ENCODE data around the gene CDK5RAP1. TPM values are rescaled to one million over a fixed set of nuclear protein-coding genes. Genes with fewer than 3 reads are reported as not detected.

Gene CDK5RAP1
- total RNA-seq, 1 donor from 2014 or later: 18.3 TPM

DNA sequence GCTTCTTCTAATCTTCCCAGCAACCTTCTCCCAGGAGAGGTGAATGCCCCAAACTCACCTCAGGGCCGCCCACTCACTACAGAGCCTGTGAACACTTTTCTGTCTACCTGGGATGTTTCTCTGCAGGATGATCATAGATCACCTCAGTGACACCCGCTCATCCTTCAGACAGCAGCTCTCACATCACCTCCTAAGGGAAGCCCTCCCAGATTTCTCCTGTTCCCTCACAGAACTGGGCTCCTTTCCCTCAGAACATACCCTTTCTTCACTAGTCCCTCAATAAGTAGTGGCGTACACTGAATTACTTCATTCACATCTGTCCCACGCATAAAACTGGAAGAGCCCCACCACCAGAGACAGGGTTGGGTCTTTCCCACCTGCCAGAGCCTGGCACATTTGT, 57.8 kb downstream of the CDK5RAP1 start:
- no peak for DNase-seq (ENCODE audit: missing footprints)
- ATAC-seq: no peak
- intact Hi-C loops (cut with DNase I): no loop called here

- no peak for ATAC-seq
- no peak for DNase-seq (ENCODE audit: missing footprints)
- intact Hi-C loops (cut with DNase I): no loop called here
These were observed 61.7 kb downstream of the CDK5RAP1 start for GRCh38 chr20:33339515-33340058.

- no peak for DNase-seq (ENCODE audit: missing footprints)
- intact Hi-C loops (cut with DNase I): no loop called here
- no peak for ATAC-seq
These were observed 62.7 kb downstream of the CDK5RAP1 start for GRCh38 chr20:33338467-33339258.

DNA sequence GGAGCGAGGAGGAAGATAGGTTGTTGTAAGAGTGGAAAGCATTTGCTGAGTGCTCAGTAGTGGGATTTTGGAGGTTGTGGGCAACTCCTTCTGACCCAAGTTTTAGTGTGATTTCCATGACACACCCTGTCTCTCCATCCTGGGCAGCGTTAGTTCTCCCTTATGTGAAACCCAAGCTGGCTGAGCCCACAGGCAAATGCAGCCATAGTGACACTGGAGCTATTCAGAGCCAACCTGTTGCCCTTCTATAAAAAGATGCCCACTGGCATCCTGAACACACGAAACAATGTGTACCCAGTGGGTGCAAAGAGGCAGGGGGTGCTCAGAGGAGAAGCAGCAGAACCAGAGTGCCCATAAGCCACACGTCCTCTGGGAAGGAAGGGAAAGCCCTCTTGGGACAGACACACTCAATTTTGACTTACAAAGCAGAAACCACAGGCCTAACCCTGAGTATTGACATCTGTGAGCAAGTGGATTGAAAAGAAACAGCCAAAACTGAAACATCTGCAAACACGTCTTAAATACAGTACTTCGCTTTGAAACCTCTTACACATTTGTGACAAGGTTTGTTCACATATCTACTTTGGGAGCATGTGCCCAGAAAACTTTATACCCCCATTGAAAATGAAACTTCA, 63.7 kb downstream of the CDK5RAP1 start:
- intact Hi-C loops (cut with DNase I): no loop called here
- DNase-seq (ENCODE audit: missing footprints) (no peak), ATAC-seq (no peak)

DNA sequence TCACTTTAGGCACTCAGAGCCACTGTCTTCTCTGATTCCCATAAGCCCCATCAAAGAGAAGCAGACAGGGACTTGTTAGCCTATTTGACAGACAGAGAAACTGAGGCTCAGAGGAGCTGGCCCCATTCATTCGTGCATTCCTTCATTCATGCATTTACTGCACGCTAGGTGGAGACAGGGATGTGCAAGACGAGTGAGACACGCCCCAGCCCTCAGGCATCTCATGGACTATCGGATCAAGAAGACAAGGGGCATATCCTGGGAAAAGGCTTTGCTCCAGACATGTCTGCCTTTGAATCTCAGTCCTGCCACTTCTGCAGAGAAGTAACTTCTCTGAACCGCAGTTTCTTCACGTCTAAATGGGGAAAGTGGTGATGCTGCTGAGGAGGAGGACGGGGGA, 64.2 kb downstream of the CDK5RAP1 start:
- ATAC-seq (no peak), DNase-seq (ENCODE audit: missing footprints) (no peak)
- intact Hi-C loops (cut with DNase I): no loop called here

- no peak for ATAC-seq
- DNase-seq (ENCODE audit: missing footprints): no peak
These were observed 64.9 kb downstream of the CDK5RAP1 start for GRCh38 chr20:33336375-33336774.

DNA sequence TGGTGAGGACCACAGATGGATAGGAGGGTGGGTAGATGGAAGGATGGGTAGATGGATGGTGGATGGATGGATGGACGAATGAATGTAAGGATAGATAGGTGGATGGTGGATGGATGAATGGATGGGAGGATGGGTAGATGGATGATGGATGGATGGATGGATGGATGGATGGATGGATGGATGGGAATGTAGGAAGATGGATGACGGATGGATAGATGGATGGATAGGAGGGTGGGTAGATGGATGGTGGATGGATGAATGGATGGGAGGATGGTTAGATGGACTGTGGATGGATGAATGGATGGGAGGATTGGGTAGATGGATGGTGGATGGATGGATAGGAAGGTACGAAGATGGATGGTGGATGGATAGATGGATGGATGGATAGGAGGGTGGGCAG, 67.2 kb downstream of the CDK5RAP1 start:
- no peak for ATAC-seq
- DNase-seq (ENCODE audit: missing footprints): no peak
- intact Hi-C loops (cut with DNase I): no loop called here

More at GRCh38 chr20:33336375-33336774, 64.9 kb downstream of the CDK5RAP1 start:
- intact Hi-C loops (cut with DNase I): no loop called here

- DNase-seq (ENCODE audit: missing footprints) (no peak), ATAC-seq (no peak)
- intact Hi-C loops (cut with DNase I): no loop called here
These were observed 67.7 kb downstream of the CDK5RAP1 start for GRCh38 chr20:33333616-33334015.

- DNase-seq (ENCODE audit: missing footprints): no peak
- ATAC-seq: no peak
- intact Hi-C loops (cut with DNase I): no loop called here
These were observed 68.3 kb downstream of the CDK5RAP1 start for GRCh38 chr20:33332905-33333456.

- DNase-seq (ENCODE audit: missing footprints): no peak
- intact Hi-C loops (cut with DNase I): no loop called here
These were observed 72.9 kb downstream of the CDK5RAP1 start for GRCh38 chr20:33328157-33329137.

DNA sequence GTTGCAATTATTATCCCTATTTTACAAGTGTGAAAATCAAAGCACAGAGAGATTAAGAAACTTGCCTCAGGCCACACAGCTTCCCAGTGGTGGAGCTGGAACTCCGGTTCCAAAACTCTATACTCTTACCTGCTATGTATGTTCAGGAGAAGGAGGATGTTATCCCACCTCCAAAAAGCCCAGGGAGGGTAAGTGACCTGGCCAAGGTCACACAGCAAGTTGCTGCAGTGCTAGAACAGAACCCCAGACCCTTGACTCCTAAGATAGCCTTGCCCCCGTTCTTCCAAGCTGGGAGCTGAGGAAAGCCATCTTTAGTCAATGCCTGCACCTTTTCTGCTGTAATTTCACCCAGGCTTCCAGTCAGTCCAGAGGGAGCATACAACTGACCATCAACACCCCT, 76.0 kb downstream of the CDK5RAP1 start:
- ATAC-seq: no peak
- intact Hi-C loops (cut with DNase I): no loop called here
- no peak for DNase-seq (ENCODE audit: missing footprints)

More at GRCh38 chr20:33328157-33329137, 72.9 kb downstream of the CDK5RAP1 start:
- no peak for ATAC-seq

- intact Hi-C loops (cut with DNase I): no loop called here
- DNase-seq (ENCODE audit: missing footprints): no peak
- no peak for ATAC-seq
These were observed 78.1 kb downstream of the CDK5RAP1 start for GRCh38 chr20:33323236-33323635.

DNA sequence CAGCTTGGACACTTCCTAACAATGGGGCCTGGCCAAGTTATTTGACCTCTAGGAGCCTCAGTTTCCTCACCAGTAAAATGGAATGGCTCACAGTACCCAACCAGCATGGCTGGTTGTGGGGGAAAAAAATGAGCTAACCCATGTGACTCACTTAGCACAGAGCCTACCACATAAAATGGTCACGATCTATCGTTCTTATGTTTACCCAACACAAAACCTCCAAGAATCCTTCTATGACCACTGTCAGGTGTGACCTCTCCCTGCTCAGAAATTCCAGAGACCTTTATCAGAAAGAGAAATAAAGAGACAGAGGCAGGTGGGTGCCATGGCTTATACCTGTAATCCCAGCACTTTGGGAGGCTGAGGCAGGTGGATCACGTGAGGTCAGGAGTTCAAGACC, 78.9 kb downstream of the CDK5RAP1 start:
- DNase-seq (ENCODE audit: missing footprints): no peak
- intact Hi-C loops (cut with DNase I): no loop called here
- no peak for ATAC-seq

DNA sequence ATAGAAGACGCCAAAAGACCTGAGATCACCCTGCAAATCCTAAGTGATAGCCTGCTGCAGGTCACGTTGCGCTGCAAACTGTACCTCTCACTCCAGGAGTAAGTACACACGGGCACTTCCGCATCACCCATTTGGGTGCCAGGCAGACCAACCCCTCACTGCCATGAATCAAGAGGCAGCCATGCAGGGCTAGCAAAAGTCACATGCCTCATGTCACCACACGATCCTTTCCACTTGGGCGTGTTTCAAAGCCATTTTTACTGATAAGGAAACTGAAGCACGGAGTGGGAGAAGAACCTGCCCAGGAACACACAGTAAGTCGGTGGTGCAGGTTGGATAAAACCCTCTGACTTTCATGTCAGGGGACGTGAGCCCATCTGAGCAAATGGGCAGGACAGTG, 81.3 kb downstream of the CDK5RAP1 start:
- no peak for DNase-seq (ENCODE audit: missing footprints)
- intact Hi-C loops (cut with DNase I): no loop called here

GRCh38 chr20:33318096-33318429, 83.3 kb downstream of the CDK5RAP1 start:
- intact Hi-C loops (cut with DNase I): no loop called here
- ATAC-seq (no peak), DNase-seq (ENCODE audit: missing footprints) (no peak)

More for the DNA sequence above, 81.3 kb downstream of the CDK5RAP1 start:
- ATAC-seq: no peak

- ATAC-seq: no peak
- intact Hi-C loops (cut with DNase I): no loop called here
- no peak for DNase-seq (ENCODE audit: missing footprints)
These were observed 83.8 kb downstream of the CDK5RAP1 start for GRCh38 chr20:33317424-33318095.

DNA sequence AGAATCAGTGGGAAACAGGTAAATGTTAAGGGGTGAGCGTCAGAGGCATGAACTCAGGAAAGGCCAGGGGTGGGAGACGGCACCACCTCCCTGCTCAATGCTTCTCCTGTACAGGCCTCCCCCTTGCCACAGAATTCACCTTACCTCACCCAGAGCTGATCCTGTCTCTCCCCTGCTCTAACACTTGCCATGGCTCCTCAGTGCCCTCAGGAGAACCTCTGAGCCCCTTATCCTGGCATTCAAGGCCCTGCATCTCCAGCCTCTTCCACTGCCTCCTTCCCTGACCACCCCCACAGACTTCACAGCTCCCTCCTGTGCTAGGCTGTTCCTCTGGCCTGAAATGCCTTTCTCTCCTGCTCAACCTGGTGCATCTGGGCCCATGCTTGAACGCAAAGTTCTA, 84.4 kb downstream of the CDK5RAP1 start:
- intact Hi-C loops (cut with DNase I): no loop called here
- ATAC-seq (no peak), DNase-seq (ENCODE audit: missing footprints) (no peak)

GRCh38 chr20:33316343-33316742, 85.0 kb downstream of the CDK5RAP1 start:
- intact Hi-C loops (cut with DNase I): no loop called here
- ATAC-seq (no peak), DNase-seq (ENCODE audit: missing footprints) (no peak)

All from Right ventricle myocardium inferior (tissue), 1 donor.